HG02610 (cell line): Measurements from ENCODE around the gene RAPSN.

ENCODE experiments used
- ATAC-seq: cut with Tn5 transposase; IDR thresholded peaks from one replicate; pipeline ENCODE4 v1.9.1; 2021; ENCODE audit warnings: mild to moderate bottlenecking, moderate library complexity; ENCODE audit not compliant: unreplicated experiment

RAPSN gene

GRCh38 chr11:47409440-47410369 lies 39.2 kb downstream of the RAPSN start:
- no peak for ATAC-seq

GRCh38 chr11:47408598-47409439 lies 40.1 kb downstream of the RAPSN start:
- no peak for ATAC-seq

GRCh38 chr11:47407746-47408590 lies 41.0 kb downstream of the RAPSN start, which contains the start of gene SLC39A13:
Gene SLC39A13 (plus strand): TSS chr11:47408590. CDS start chr11:47410095, 1,505 bp downstream.
- peak; percentile 86 for ATAC-seq

GRCh38 chr11:47406896-47407745 lies 41.8 kb downstream of the RAPSN start:
- no peak for ATAC-seq

- no peak for ATAC-seq
Observed at GRCh38 chr11:47403571-47403970, 45.4 kb downstream of the RAPSN start.

GRCh38 chr11:47403135-47403534 lies 45.8 kb downstream of the RAPSN start:
- ATAC-seq, result no peak

- ATAC-seq, result peak; percentile 69
Observed at GRCh38 chr11:47400768-47401279, 48.1 kb downstream of the RAPSN start.

GRCh38 chr11:47399860-47400767 lies 48.8 kb downstream of the RAPSN start:
- ATAC-seq, result peak; percentile 43

GRCh38 chr11:47398551-47398950 lies 50.4 kb downstream of the RAPSN start:
- no peak for ATAC-seq

- no peak for ATAC-seq
Observed at GRCh38 chr11:47398011-47398410, 50.9 kb downstream of the RAPSN start.

- no peak for ATAC-seq
Observed at GRCh38 chr11:47396049-47396320, 53.0 kb downstream of the RAPSN start.

GRCh38 chr11:47395223-47396048 lies 53.5 kb downstream of the RAPSN start:
- ATAC-seq, result peak; percentile 9

- peak; percentile 36 for ATAC-seq
Observed at GRCh38 chr11:47394322-47395222, 54.4 kb downstream of the RAPSN start.

GRCh38 chr11:47394050-47394321 lies 55.0 kb downstream of the RAPSN start:
- no peak for ATAC-seq

- no peak for ATAC-seq
Observed at GRCh38 chr11:47393163-47394049, 55.5 kb downstream of the RAPSN start.

GRCh38 chr11:47392546-47393162 lies 56.3 kb downstream of the RAPSN start:
- no peak for ATAC-seq
